Measurements from ENCODE around the gene CEP290.

- TF ChIP-seq ZNF510 (tag by site-specific recombination; IDR thresholded peaks at IDR 0.05; ENCODE audit: insufficient replicate concordance) (no peak), CTCF (tag by site-specific recombination; IDR thresholded peaks at IDR 0.05) (no peak), ZNF138 (tag by site-specific recombination; IDR thresholded peaks at IDR 0.05; ENCODE audit: borderline replicate concordance) (no peak), ZBTB21 (tag by site-specific recombination; IDR thresholded peaks at IDR 0.05) (no peak), ZNF169 (tag by site-specific recombination; IDR thresholded peaks at IDR 0.05) (no peak), HOXA7 (CRISPR knock-in tag; IDR thresholded peaks at IDR 0.05; ENCODE audit: borderline replicate concordance) (no peak), GLI4 (tag by site-specific recombination; IDR thresholded peaks at IDR 0.05) (no peak; the same call in 1 of the 2 replicates), ZFP3 (tag by site-specific recombination; IDR thresholded peaks at IDR 0.05; ENCODE audit: low read depth) (no peak), OVOL3 (tag by site-specific recombination; IDR thresholded peaks at IDR 0.05) (no peak; the same call in 1 of the 2 replicates), ZFP37 (tag by site-specific recombination; IDR thresholded peaks at IDR 0.05) (peak; percentile 92), REST (tag by site-specific recombination; IDR thresholded peaks at IDR 0.05) (peak; percentile 31)
- TF ChIP-seq, protein P1, sequence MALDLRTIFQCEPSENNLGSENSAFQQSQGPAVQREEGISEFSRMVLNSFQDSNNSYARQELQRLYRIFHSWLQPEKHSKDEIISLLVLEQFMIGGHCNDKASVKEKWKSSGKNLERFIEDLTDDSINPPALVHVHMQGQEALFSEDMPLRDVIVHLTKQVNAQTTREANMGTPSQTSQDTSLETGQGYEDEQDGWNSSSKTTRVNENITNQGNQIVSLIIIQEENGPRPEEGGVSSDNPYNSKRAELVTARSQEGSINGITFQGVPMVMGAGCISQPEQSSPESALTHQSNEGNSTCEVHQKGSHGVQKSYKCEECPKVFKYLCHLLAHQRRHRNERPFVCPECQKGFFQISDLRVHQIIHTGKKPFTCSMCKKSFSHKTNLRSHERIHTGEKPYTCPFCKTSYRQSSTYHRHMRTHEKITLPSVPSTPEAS (tag by site-specific recombination; IDR thresholded peaks at IDR 0.05), result no peak; the same call in 1 of the 2 replicates
- TF ChIP-seq, protein P2, sequence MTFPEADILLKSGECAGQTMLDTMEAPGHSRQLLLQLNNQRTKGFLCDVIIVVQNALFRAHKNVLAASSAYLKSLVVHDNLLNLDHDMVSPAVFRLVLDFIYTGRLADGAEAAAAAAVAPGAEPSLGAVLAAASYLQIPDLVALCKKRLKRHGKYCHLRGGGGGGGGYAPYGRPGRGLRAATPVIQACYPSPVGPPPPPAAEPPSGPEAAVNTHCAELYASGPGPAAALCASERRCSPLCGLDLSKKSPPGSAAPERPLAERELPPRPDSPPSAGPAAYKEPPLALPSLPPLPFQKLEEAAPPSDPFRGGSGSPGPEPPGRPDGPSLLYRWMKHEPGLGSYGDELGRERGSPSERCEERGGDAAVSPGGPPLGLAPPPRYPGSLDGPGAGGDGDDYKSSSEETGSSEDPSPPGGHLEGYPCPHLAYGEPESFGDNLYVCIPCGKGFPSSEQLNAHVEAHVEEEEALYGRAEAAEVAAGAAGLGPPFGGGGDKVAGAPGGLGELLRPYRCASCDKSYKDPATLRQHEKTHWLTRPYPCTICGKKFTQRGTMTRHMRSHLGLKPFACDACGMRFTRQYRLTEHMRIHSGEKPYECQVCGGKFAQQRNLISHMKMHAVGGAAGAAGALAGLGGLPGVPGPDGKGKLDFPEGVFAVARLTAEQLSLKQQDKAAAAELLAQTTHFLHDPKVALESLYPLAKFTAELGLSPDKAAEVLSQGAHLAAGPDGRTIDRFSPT (tag by site-specific recombination; IDR thresholded peaks at IDR 0.05), result no peak
These were observed 106.5 kb downstream of the CEP290 start for GRCh38 chr12:88035271-88035906.

Measured in HEK293 (cell line).